Measurements from ENCODE around the gene SLU7. TPM values are rescaled to one million over a fixed set of nuclear protein-coding genes. Genes with fewer than 3 reads are reported as not detected.

SLU7 gene
- total RNA-seq, 4 donors from 2014 or later, result 61.4 to 103 (median 87.2) TPM

- no peak overlapping the region for H3K4me3 ChIP-seq
- H3K27ac ChIP-seq, result no peak overlapping the region
Observed at GRCh38 chr5:160466116-160466515, 47.2 kb upstream of the SLU7 start.

GRCh38 chr5:160464466-160464797 is 45.6 kb upstream of the SLU7 start:
- Histone ChIP-seq H3K27me3 (no peaks in the 10 kb centered on the region), H3K27ac (no peak overlapping the region), H3K4me3 (no peak overlapping the region), H3K36me3 (no peaks in the 10 kb centered on the region), H3K9me3 (no peaks in the 10 kb centered on the region), H3K4me1 (no peaks in the 10 kb centered on the region)
- TF ChIP-seq CTCF (IDR thresholded peaks at IDR 0.05 in 4 of 5, conservative IDR thresholded peaks at IDR 0.05 in 1 of 5) (no peak), POLR2A (IDR thresholded peaks at IDR 0.05) (no peak)
- in situ Hi-C loops (cut with MboI; ENCODE audit: low sequenced_read_pairs in 4 of 4) (no loop called here), intact Hi-C loops (cut with DNase I; ENCODE audit: low total_unique reads) (no loop called here)
- no peak for DNase-seq
- ATAC-seq, result no peak

More at GRCh38 chr5:160466116-160466515, 47.2 kb upstream of the SLU7 start:
- ATAC-seq (no peak), DNase-seq (no peak)
- Histone ChIP-seq H3K9me3 (no peaks in the 10 kb centered on the region), H3K4me1 (peaks cover 0 to 3% of the 10 kb centered on the region in 2 donors), H3K27me3 (no peaks in the 10 kb centered on the region), H3K36me3 (no peaks in the 10 kb centered on the region)
- in situ Hi-C loops (cut with MboI; ENCODE audit: low sequenced_read_pairs in 4 of 4) (no loop called here), intact Hi-C loops (cut with DNase I; ENCODE audit: low total_unique reads) (no loop called here)
- TF ChIP-seq CTCF (IDR thresholded peaks at IDR 0.05 in 4 of 5, conservative IDR thresholded peaks at IDR 0.05 in 1 of 5) (no peak), POLR2A (IDR thresholded peaks at IDR 0.05) (no peak)

DNA sequence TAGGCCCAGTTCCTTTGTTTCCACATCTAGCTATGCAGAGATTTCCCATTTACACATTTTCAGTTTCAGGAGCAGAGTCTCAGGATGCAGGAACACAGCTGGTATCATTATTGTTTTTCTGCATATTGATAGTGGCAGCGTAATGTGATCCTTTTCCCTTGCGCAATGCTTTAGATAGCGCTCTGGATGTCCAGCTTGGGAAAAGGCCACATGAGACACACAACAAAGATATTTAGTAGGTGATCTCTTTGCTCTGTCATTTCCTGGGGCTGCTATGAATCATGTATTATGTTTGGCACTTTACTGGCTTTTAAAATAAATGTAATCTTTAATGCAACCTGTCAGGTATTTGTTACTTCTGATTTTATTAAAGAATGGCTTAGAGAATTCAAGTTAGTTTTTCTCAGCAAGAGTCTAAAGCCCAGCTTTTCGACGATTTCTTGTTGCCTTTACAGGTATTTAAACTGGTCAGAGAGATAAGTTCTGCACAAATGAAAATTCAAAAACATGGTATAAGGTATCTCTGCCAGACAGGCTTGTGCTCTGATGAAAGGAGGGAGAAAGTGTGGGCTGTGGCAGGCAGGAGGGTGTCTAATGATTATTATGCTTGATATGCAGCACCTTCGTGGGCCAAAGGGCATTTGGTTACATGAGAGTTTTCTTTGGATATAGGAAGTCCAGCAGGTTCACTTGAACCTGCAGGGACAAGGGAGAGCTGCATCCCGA is 45.0 kb upstream of the SLU7 start:
- no peaks in the 10 kb centered on the region for H3K27me3 ChIP-seq
- H3K27ac ChIP-seq, result no peak overlapping the region
- in situ Hi-C loops (cut with MboI; ENCODE audit: low sequenced_read_pairs in 4 of 4) (no loop called here), intact Hi-C loops (cut with DNase I; ENCODE audit: low total_unique reads) (no loop called here)
- H3K36me3 ChIP-seq, result no peaks in the 10 kb centered on the region
- H3K4me1 ChIP-seq, result no peaks in the 10 kb centered on the region
- no peaks in the 10 kb centered on the region for H3K9me3 ChIP-seq
- DNase-seq, result no peak
- no peak for ATAC-seq
- no peak for TF ChIP-seq POLR2A (IDR thresholded peaks at IDR 0.05)
- no peak for TF ChIP-seq CTCF (IDR thresholded peaks at IDR 0.05 in 4 of 5, conservative IDR thresholded peaks at IDR 0.05 in 1 of 5)
- H3K4me3 ChIP-seq, result no peak overlapping the region

DNA sequence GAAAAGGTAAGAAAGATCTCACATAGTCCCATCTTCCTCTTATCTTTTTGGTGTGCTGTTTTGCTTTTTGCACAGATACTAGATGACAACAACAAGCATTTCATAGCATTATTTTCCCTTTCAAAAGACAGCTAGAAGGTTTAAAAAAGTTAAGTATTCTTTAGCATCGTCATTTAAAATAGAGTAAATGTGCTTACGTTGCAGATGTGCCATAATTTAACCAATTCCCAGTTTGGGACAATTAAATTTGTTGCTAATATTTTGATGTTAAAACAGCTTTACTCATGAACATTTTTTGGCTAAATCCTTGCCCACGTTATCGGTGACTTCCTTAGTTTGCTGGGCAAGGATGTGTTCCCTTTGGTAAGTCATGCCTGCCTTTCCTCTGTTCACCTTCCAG is 44.3 kb upstream of the SLU7 start:
- H3K9me3 ChIP-seq, result no peaks in the 10 kb centered on the region
- TF ChIP-seq POLR2A (IDR thresholded peaks at IDR 0.05), result no peak
- in situ Hi-C loops (cut with MboI; ENCODE audit: low sequenced_read_pairs in 4 of 4), result no loop called here
- no peak overlapping the region for H3K4me3 ChIP-seq
- H3K27me3 ChIP-seq, result no peaks in the 10 kb centered on the region
- no peak overlapping the region for H3K27ac ChIP-seq
- DNase-seq, result no peak
- ATAC-seq, result no peak
- H3K36me3 ChIP-seq, result no peaks in the 10 kb centered on the region
- no peaks in the 10 kb centered on the region for H3K4me1 ChIP-seq
- intact Hi-C loops (cut with DNase I; ENCODE audit: low total_unique reads), result no loop called here

DNA sequence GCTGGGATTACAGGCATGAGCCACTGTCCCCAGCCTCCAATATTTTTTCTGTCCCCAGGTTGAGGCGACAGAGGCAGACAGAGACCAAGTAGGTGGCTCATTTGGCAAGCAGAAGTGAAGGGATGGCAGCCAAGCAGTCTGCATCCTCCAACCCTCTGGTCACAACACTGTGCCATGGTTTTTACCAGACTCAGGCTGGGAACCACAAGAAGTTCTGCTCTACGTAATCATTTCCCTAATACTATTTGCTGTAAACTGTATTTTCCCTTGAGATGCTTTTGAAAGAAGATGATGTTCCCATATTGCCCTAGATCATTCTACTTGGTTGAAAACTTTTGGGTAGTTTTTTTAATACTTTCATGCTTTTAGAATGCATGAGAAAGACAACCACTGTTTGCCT is 43.3 kb upstream of the SLU7 start:
- ATAC-seq (no peak), DNase-seq (no peak)
- H3K9me3 ChIP-seq, result no peaks in the 10 kb centered on the region
- H3K27me3 ChIP-seq, result no peaks in the 10 kb centered on the region
- no peaks in the 10 kb centered on the region for H3K36me3 ChIP-seq
- H3K4me1 ChIP-seq, result no peaks in the 10 kb centered on the region
- intact Hi-C loops (cut with DNase I; ENCODE audit: low total_unique reads) (no loop called here), in situ Hi-C loops (cut with MboI; ENCODE audit: low sequenced_read_pairs in 4 of 4) (no loop called here)
- no peak for TF ChIP-seq CTCF (IDR thresholded peaks at IDR 0.05 in 4 of 5, conservative IDR thresholded peaks at IDR 0.05 in 1 of 5)
- TF ChIP-seq POLR2A (IDR thresholded peaks at IDR 0.05), result no peak
- no peak overlapping the region for H3K4me3 ChIP-seq
- no peak overlapping the region for H3K27ac ChIP-seq

Measured in gastrocnemius medialis (tissue), 4 donors.